Measurements from ENCODE around the gene OVCA2. TPM values are rescaled to one million over a fixed set of nuclear protein-coding genes. Genes with fewer than 3 reads are reported as not detected.
"Not testable (repeated sequence)": the region's sequence is repeated elsewhere in the genome, so short reads cannot be mapped to it uniquely, and the experiment has no call there.

Gene OVCA2
- total RNA-seq, 3 donors from 2014 or later, result 24.3 to 35.4 (median 32.5) TPM

GRCh38 chr17:2009737-2010136 is 32.1 kb upstream of the OVCA2 start:
- Histone ChIP-seq H3K9me3 (no peaks in the 10 kb centered on the region), H3K4me1 (peaks cover 4% of the 10 kb centered on the region in 2 donors), H3K4me3 (no peak overlapping the region), H3K27ac (no peak overlapping the region), H3K27me3 (no peaks in the 10 kb centered on the region), H3K36me3 (no peaks in the 10 kb centered on the region)
- no peak for DNase-seq (ENCODE audit: low spot score in 2 of 2)
- TF ChIP-seq POLR2AphosphoS5 (IDR thresholded peaks at IDR 0.05), result no peak
- no peak for TF ChIP-seq POLR2A (IDR thresholded peaks at IDR 0.05)
- TF ChIP-seq CTCF (IDR thresholded peaks at IDR 0.05), result no peak
- intact Hi-C loops (cut with DNase I; ENCODE audit: low total_unique reads), result loop anchor here (5.0 kb wide), 1 partner anchor 612 kb away; no protein-coding TSS in a partner anchor

- Histone ChIP-seq H3K9me3 (no peaks in the 10 kb centered on the region), H3K4me1 (peaks cover 4% of the 10 kb centered on the region in 2 donors), H3K36me3 (no peaks in the 10 kb centered on the region), H3K27me3 (no peaks in the 10 kb centered on the region), H3K27ac (peak overlapping the region; percentile 83 to 92), H3K4me3 (peak overlapping the region in 2 of 3 donors; percentile 35 to 57)
- TF ChIP-seq POLR2A (IDR thresholded peaks at IDR 0.05) (no peak), POLR2AphosphoS5 (IDR thresholded peaks at IDR 0.05) (peak; percentile 65 to 79 (median 76))
- DNase-seq (ENCODE audit: low spot score in 2 of 2), result peak; percentile 82 to 84
- intact Hi-C loops (cut with DNase I; ENCODE audit: low total_unique reads), result loop anchor here (5.0 kb wide), 1 partner anchor 614 kb away; no protein-coding TSS in a partner anchor
Observed at GRCh38 chr17:2011411-2012371, 30.1 kb upstream of the OVCA2 start.

GRCh38 chr17:2012499-2012898 is 29.3 kb upstream of the OVCA2 start:
- Histone ChIP-seq H3K27ac (peak overlapping the region; percentile 83 to 92), H3K27me3 (no peaks in the 10 kb centered on the region), H3K36me3 (no peaks in the 10 kb centered on the region), H3K4me1 (peaks cover 4% of the 10 kb centered on the region in 2 donors), H3K4me3 (peak overlapping the region in 1 of 3 donors; percentile 57), H3K9me3 (no peaks in the 10 kb centered on the region)
- TF ChIP-seq POLR2A (IDR thresholded peaks at IDR 0.05) (no peak), CTCF (IDR thresholded peaks at IDR 0.05) (no peak), POLR2AphosphoS5 (IDR thresholded peaks at IDR 0.05) (no peak)
- intact Hi-C loops (cut with DNase I; ENCODE audit: low total_unique reads), result loop anchor here (5.0 kb wide), 1 partner anchor 615 kb away; no protein-coding TSS in a partner anchor
- DNase-seq (ENCODE audit: low spot score in 2 of 2), result no peak

GRCh38 chr17:2013220-2013993 is 28.4 kb upstream of the OVCA2 start:
- Histone ChIP-seq H3K27ac (peak overlapping the region; percentile 83 to 86), H3K4me3 (peak overlapping the region in 1 of 3 donors; percentile 15)
- not testable (repeated sequence) for H3K4me1 ChIP-seq; DNase-seq (ENCODE audit: low spot score in 2 of 2); H3K27me3 ChIP-seq; H3K36me3 ChIP-seq; H3K9me3 ChIP-seq
- intact Hi-C loops (cut with DNase I; ENCODE audit: low total_unique reads), result loop anchor here (5.0 kb wide), 1 partner anchor 616 kb away; no protein-coding TSS in a partner anchor

- no peak for TF ChIP-seq POLR2AphosphoS5 (IDR thresholded peaks at IDR 0.05)
- no peak for TF ChIP-seq POLR2A (IDR thresholded peaks at IDR 0.05)
- TF ChIP-seq CTCF (IDR thresholded peaks at IDR 0.05), result no peak
- H3K36me3 ChIP-seq, result no peaks in the 10 kb centered on the region
- H3K4me1 ChIP-seq, result peaks cover 4% of the 10 kb centered on the region in 2 donors
- no peak for DNase-seq (ENCODE audit: low spot score in 2 of 2)
- no peak overlapping the region for H3K4me3 ChIP-seq
- no peaks in the 10 kb centered on the region for H3K9me3 ChIP-seq
- H3K27ac ChIP-seq, result peak overlapping the region; percentile 48 to 86
- no peaks in the 10 kb centered on the region for H3K27me3 ChIP-seq
- intact Hi-C loops (cut with DNase I; ENCODE audit: low total_unique reads), result loop anchor here (5.0 kb wide), 1 partner anchor 617 kb away; no protein-coding TSS in a partner anchor
Observed at GRCh38 chr17:2013994-2014317, 27.9 kb upstream of the OVCA2 start.
